PC-9 (cell line): ENCODE results near the gene SHISA9. TPM values are rescaled to one million over a fixed set of nuclear protein-coding genes. Genes with fewer than 3 reads are reported as not detected.
A peak's percentile ranks its signal among the peaks of the same experiment; 100 is the strongest.

Experiments
- BruUV-seq: library from RNA; stranded (reverse); fragments of 400-500 nt; replicated peaks from 2 replicates; lab custom pipeline; 2021; lab: Mats Ljungman, UMichigan
- CTCF ChIA-PET: fragments of 300-600 bp; sonication (Branson Sonifier 250); formaldehyde crosslinking; loops from one replicate; lab custom pipeline; 2022; ENCODE audit warnings: antibody characterized with exemption; lab: Charles Lee
- POLR2A ChIA-PET: fragments of 300-600 bp; sonication (Branson Sonifier 250); formaldehyde crosslinking; loops from one replicate; lab custom pipeline; 2022; ENCODE audit warnings: antibody characterized with exemption; ENCODE audit not compliant: unreplicated experiment; lab: Charles Lee
- DNase-seq, 2 experiments: peaks; one replicate each; pipeline versions ENCODE4 v3.0.0 to v3.0.0-alpha.2; 2015 to 2022; ENCODE audit warnings: mixed read lengths in 1 of 2
- H2AFZ ChIP-seq: fragments of 200-600 bp; sonication (generic); 2 replicates; pipeline ENCODE4 v1.8.1; 2017; ENCODE audit warnings: antibody characterized with exemption
- H3F3A ChIP-seq: fragments of 200-600 bp; sonication (generic); 2 replicates; pipeline ENCODE4 v1.8.1; 2017; ENCODE audit warnings: antibody characterized with exemption, mild to moderate bottlenecking, low read depth; ENCODE audit not compliant: insufficient read depth
- H3K27ac ChIP-seq: fragments of 200-600 bp; sonication (generic); 2 replicates; pipeline ENCODE4 v1.6.1; 2016; ENCODE audit warnings: mixed run types
- H3K27me3 ChIP-seq: fragments of 200-600 bp; sonication (generic); 2 replicates; pipeline ENCODE4 v1.6.1; 2016; ENCODE audit warnings: low read depth, mixed run types; ENCODE audit not compliant: insufficient read depth
- H3K36me3 ChIP-seq: fragments of 200-600 bp; sonication (generic); 2 replicates; pipeline ENCODE4 v1.6.1; 2016; ENCODE audit warnings: low read depth, mixed run types
- H3K4me1 ChIP-seq: fragments of 200-600 bp; sonication (generic); replicated peaks from 2 replicates; pipeline ENCODE4 v1.6.1; 2016; ENCODE audit warnings: mixed run types; ENCODE audit not compliant: insufficient read depth
- H3K4me2 ChIP-seq: fragments of 200-600 bp; sonication (generic); 2 replicates; pipeline ENCODE4 v1.6.1; 2017; ENCODE audit warnings: mixed run types
- H3K4me3 ChIP-seq: fragments of 200-600 bp; sonication (generic); 2 replicates; pipeline ENCODE4 v1.6.1; 2016; ENCODE audit warnings: mixed run types
- H3K79me2 ChIP-seq: fragments of 200-600 bp; sonication (generic); 2 replicates; pipeline ENCODE4 v1.6.1; 2017; ENCODE audit warnings: low read depth, mixed run types
- H3K9me2 ChIP-seq: fragments of 200-600 bp; sonication (generic); 2 replicates; pipeline ENCODE4 v1.8.1; 2017; ENCODE audit warnings: mild to moderate bottlenecking; ENCODE audit not compliant: insufficient read depth
- H3K9me3 ChIP-seq: fragments of 200-600 bp; sonication (generic); 2 replicates; pipeline ENCODE4 v1.8.1; 2016; ENCODE audit warnings: low read depth; ENCODE audit not compliant: insufficient read depth
- H4K20me1 ChIP-seq: fragments of 200-600 bp; sonication (generic); 2 replicates; pipeline ENCODE4 v1.8.1; 2017; ENCODE audit not compliant: insufficient read depth
- EZH2 ChIP-seq: fragments of 200-600 bp; sonication (generic); IDR thresholded peaks from 2 replicates; pipeline ENCODE4 v1.8.0; 2017; ENCODE audit warnings: antibody characterized with exemption, low read depth
- intact Hi-C: fragments of 100-400 bp; cut with micrococcal nuclease; formaldehyde crosslinking; loops from one replicate; pipeline ENCODE4 v1.10.0; 2022; ENCODE audit not compliant: unreplicated experiment
- total RNA-seq: library from RNA; stranded (reverse); gene quantifications from 2 replicates; pipeline ENCODE4 v1.2.3, GENCODE V29; 2021
- TF ChIP-seq, protein P1 (sequence below): fragments of 200-600 bp; sonication (generic); conservative IDR thresholded peaks from 2 replicates; pipeline ENCODE4 v1.6.1; 2017; ENCODE audit warnings: mixed run types, antibody characterized with exemption, mild to moderate bottlenecking, moderate library complexity

The SHISA9 gene
- total RNA-seq, 1 experiment from 2014 or later: 80.5 TPM

DNA sequence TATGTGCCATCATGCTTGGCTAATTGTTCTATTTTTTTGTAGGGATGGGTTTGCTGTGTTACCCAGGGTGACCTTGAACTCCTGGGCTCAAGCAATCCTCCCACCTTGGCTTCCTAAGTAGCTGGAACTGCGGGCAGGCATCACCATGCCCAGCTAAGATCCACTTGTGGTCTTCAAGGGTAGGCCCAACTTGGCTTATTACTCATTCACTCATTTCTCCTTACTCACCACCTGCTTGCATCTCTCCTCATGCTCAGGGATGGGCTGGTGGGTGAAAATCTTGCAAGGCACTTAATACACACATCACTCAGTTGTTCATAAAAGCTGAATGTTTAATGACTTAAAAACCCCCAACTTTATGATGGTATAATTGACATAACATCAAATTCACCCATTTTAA lies 207.8 kb downstream of the SHISA9 start:
- no peaks in the 10 kb centered on the region for H3K9me2 ChIP-seq
- peaks cover 49% of the 10 kb centered on the region for H3F3A ChIP-seq
- peaks cover 60% of the 10 kb centered on the region for H3K4me1 ChIP-seq
- 0 out of 2 replicates have a peak overlapping the region, but pooled peaks have one; percentile 15 for H3K4me3 ChIP-seq
- intact Hi-C loops: no loop called here
- no peak for TF ChIP-seq EZH2
- TF ChIP-seq, protein P1, sequence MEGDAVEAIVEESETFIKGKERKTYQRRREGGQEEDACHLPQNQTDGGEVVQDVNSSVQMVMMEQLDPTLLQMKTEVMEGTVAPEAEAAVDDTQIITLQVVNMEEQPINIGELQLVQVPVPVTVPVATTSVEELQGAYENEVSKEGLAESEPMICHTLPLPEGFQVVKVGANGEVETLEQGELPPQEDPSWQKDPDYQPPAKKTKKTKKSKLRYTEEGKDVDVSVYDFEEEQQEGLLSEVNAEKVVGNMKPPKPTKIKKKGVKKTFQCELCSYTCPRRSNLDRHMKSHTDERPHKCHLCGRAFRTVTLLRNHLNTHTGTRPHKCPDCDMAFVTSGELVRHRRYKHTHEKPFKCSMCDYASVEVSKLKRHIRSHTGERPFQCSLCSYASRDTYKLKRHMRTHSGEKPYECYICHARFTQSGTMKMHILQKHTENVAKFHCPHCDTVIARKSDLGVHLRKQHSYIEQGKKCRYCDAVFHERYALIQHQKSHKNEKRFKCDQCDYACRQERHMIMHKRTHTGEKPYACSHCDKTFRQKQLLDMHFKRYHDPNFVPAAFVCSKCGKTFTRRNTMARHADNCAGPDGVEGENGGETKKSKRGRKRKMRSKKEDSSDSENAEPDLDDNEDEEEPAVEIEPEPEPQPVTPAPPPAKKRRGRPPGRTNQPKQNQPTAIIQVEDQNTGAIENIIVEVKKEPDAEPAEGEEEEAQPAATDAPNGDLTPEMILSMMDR: no peak
- peak overlapping the region; percentile 90 for H3K4me2 ChIP-seq
- no peaks in the 10 kb centered on the region for H4K20me1 ChIP-seq
- DNase-seq: no peak
- BruUV-seq: no TSS peak
- H3K9me3 ChIP-seq: no peaks in the 10 kb centered on the region
- POLR2A ChIA-PET: no interaction called here
- H2AFZ ChIP-seq: no peak overlapping the region
- H3K36me3 ChIP-seq: no peaks in the 10 kb centered on the region
- peaks cover 80% of the 10 kb centered on the region for H3K79me2 ChIP-seq
- peak overlapping the region; percentile 97 for H3K27ac ChIP-seq
- no peaks in the 10 kb centered on the region for H3K27me3 ChIP-seq
- CTCF ChIA-PET: no interaction called here

DNA sequence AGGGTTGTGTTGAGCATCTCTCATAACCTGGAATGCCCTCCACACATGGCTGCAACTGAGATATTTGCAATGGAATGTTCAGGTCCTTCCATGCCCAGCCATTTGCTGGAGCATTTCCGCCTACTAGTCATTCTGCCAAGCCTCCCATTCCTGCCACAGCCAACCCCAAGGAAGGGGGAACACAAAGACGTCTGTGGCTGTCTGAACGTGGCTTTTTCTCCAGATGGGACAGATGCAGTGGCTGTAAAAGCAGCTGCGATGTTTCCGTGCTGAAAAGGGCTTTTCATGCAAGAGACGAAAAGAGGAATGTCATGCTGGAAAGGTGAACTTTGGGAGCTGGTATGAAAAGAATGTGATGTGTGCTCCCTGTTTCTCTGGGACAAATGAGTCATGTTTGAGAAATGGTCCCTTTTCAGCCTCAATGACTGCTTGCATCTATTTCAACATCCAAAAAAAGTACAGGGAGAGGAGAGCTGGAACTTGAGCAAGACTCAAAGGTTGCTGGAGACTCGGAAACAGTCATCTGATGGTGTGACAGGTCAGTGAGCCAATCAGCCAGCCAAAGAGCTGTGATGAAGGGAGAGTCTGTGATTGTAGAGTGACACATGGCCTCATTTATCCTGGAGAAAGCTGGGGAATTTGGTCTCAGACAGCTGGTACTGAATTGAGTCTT lies 208.9 kb downstream of the SHISA9 start:
- Histone ChIP-seq H3K4me3 (peak overlapping the region; percentile 47; the same call in 1 of the 2 replicates), H3K4me2 (peak overlapping the region; percentile 90), H3K9me2 (no peaks in the 10 kb centered on the region), H4K20me1 (0 out of 2 replicates have a peak, but pooled peaks cover 4% of the 10 kb centered on the region), H3K27ac (peak overlapping the region; percentile 97), H2AFZ (no peak overlapping the region), H3K36me3 (no peaks in the 10 kb centered on the region), H3K79me2 (peaks cover 82% of the 10 kb centered on the region), H3K9me3 (no peaks in the 10 kb centered on the region), H3K4me1 (peaks cover 60% of the 10 kb centered on the region), H3F3A (peaks cover 49% of the 10 kb centered on the region), H3K27me3 (no peaks in the 10 kb centered on the region)
- no TSS peak for BruUV-seq
- peak; percentile 88 to 99 for DNase-seq
- CTCF ChIA-PET: interaction anchor here (1.2 kb wide), 1 partner anchor 764 kb away, joined by 3 read pairs; no protein-coding TSS in a partner anchor
- no peak for TF ChIP-seq EZH2
- TF ChIP-seq, protein P1: no peak
- POLR2A ChIA-PET: interaction anchor here (0.5 to 0.8 kb wide), 13 partner anchors 9 to 1854 kb away, joined by 3 to 12 read pairs (median 4); partner anchors contain the start of gene SOCS1
- intact Hi-C loops: loop anchor here (1.0 to 5.0 kb wide), 9 partner anchors 139 to 657 kb away; partner anchors contain the start of gene CPPED1

DNA sequence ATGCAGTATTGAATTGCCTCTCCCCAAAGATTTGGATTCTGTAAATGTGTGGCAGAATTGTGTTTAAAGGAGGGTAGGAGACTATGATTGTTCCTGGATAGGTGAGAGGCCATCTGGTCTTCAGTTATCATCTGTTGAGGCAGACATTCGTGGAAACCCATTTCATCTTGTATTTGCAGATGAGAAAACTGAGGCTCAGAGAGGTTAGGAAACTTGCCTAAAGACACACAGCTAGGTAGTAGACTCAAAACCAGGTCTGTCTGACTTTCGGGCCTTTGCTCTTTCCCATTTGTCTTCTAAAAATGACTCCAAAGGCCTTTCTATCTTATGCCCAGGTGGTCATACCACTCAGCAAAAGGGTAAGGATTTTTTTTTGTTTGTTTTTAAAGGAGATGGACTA lies 210.3 kb downstream of the SHISA9 start:
- POLR2A ChIA-PET: interaction anchor here (0.6 to 0.8 kb wide), 3 partner anchors 28 to 212 kb away, joined by 5 to 12 read pairs (median 8); no protein-coding TSS in a partner anchor
- intact Hi-C loops: loop anchor here (2.0 to 5.0 kb wide), 4 partner anchors 141 to 499 kb away; no protein-coding TSS in a partner anchor
- Histone ChIP-seq H3K79me2 (peaks cover 82% of the 10 kb centered on the region), H3K4me2 (peak overlapping the region; percentile 4), H3K9me3 (no peaks in the 10 kb centered on the region), H4K20me1 (0 out of 2 replicates have a peak, but pooled peaks cover 5% of the 10 kb centered on the region), H3F3A (peaks cover 49% of the 10 kb centered on the region), H3K27me3 (no peaks in the 10 kb centered on the region), H2AFZ (no peak overlapping the region), H3K27ac (peak overlapping the region; percentile 97), H3K9me2 (no peaks in the 10 kb centered on the region), H3K36me3 (no peaks in the 10 kb centered on the region), H3K4me1 (peaks cover 58% of the 10 kb centered on the region), H3K4me3 (no peak overlapping the region)
- no peak for TF ChIP-seq EZH2
- TF ChIP-seq, protein P1: no peak
- CTCF ChIA-PET: interaction anchor here (0.7 to 1.2 kb wide), 2 partner anchors 34 to 762 kb away, joined by 3 read pairs; no protein-coding TSS in a partner anchor
- BruUV-seq: no TSS peak
- no peak for DNase-seq
